ENCODE data around the gene NOP53.
"Not testable (repeated sequence)": the region's sequence is repeated elsewhere in the genome, so short reads cannot be mapped to it uniquely, and the experiment has no call there.

Gene NOP53

DNA sequence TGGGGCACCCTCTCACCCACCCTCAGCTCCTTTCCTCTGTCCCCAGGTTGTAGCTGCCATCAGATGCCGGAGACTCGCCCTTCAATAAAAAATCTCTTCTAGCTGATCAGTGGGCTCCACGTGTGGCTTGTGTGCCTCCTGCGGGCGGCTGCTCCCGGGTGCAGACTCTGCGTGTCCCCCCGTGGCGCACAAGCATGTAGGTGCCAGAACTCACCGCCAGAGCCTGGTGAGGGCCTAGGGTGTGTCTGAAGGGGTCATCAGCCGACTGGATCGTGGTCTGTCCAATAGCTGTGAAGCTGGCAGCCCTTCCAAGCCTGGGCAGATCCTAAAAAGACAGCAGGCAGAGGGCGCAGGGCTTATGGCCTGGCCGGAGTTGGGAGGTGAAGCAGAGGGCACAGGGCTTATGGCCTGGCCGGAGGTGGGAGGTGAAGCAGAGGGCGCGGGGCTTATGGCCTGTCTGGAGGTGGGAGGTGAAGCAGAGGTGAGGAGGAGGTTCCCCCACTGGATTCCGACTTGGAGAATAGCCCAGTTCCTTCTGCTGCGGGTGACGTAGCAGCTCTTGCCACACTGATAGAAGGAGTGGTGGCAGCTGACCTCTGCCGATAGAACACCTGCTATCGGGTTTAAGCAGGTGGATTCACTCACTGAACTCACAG, 11.7 kb downstream of the NOP53 start:
- no peaks in the 10 kb centered on the region for H3K9me3 ChIP-seq (ENCODE audit: low read length)
- H3K4me3 ChIP-seq (ENCODE audit: low read depth in 1 of 2, low read length in 2 of 2): no peak overlapping the region
- no peak overlapping the region for H3K9ac ChIP-seq (ENCODE audit: low read length)
- H3K36me3 ChIP-seq (ENCODE audit: insufficient read depth, low read length): peaks cover 60% of the 10 kb centered on the region
- H3K27me3 ChIP-seq (ENCODE audit: control insufficient read depth in 1 of 2, insufficient read depth in 2 of 2, low read length in 2 of 2): no peaks in the 10 kb centered on the region
- no peak overlapping the region for H3K27ac ChIP-seq (ENCODE audit: low read depth, low read length)
- H3K4me1 ChIP-seq (ENCODE audit: insufficient read depth, low read length): no peaks in the 10 kb centered on the region

DNA sequence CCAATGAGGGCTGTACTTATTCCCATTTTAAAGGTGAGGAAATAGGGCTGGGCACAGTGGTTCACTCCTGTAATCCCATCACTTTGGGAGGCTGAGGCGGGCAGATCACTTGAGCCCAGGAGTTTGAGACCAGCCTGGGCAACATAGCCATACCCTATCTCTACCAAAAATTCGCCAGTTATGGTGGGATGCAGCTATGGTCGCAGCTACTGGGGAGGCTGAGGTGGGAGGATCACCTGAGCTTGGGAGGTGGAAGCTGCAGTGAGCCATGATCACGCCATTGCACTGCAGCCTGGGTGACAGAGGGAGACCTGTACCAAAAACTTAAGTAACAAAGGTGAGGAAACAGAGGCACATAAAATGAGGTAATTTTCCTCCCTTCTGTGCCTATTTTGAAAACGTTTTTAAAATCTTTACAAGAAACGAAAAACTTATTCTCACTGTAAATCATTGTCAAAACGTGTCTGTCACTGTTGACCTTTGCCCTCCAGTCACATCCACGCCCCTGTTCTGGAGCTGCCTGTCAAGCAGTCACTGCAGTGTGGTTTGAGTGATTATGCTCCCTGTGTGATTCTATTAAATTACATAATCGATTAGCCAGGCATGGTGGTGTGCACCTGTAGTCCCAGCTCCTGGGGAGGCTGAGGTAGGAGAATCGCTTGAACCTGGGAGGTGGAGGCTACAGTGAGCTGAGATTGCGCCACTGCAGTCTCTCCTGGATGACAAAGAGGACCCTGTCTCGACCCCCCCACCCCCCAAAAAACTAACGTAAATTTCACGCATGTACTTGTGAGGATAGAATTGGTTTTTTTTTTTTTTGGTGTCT, 12.5 kb downstream of the NOP53 start:
- H3K4me3 ChIP-seq (ENCODE audit: low read depth in 1 of 2, low read length in 2 of 2): no peak overlapping the region
- no peak overlapping the region for H3K27ac ChIP-seq (ENCODE audit: low read depth, low read length)
- no peaks in the 10 kb centered on the region for H3K4me1 ChIP-seq (ENCODE audit: insufficient read depth, low read length)
- no peak overlapping the region for H3K9ac ChIP-seq (ENCODE audit: low read length)
- H3K9me3 ChIP-seq (ENCODE audit: low read length): no peaks in the 10 kb centered on the region
- peaks cover 53% of the 10 kb centered on the region for H3K36me3 ChIP-seq (ENCODE audit: insufficient read depth, low read length)
- H3K27me3 ChIP-seq (ENCODE audit: control insufficient read depth in 1 of 2, insufficient read depth in 2 of 2, low read length in 2 of 2): no peaks in the 10 kb centered on the region

DNA sequence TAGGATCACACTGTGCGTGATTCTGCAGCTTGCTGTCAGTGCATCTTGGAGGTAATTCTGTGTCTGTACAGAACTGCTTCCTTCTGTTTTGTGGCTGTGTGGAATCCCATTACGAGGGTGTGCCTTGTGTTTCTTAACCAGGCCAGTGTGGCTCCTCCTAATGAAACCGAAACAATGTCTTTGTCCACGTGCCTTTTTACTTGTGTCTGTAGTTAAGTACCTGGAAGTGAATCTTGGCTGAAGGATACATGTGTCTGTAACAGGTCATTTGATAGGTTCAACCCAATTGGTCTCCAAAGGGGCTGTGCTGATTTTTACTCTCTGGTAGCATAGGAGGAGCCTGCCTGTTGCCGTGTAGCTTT, 13.1 kb downstream of the NOP53 start:
- Histone ChIP-seq H3K27me3 (ENCODE audit: control insufficient read depth in 1 of 2, insufficient read depth in 2 of 2, low read length in 2 of 2) (no peaks in the 10 kb centered on the region), H3K27ac (ENCODE audit: low read depth, low read length) (no peak overlapping the region), H3K36me3 (ENCODE audit: insufficient read depth, low read length) (peaks cover 47% of the 10 kb centered on the region), H3K4me1 (ENCODE audit: insufficient read depth, low read length) (no peaks in the 10 kb centered on the region), H3K4me3 (ENCODE audit: low read depth in 1 of 2, low read length in 2 of 2) (no peak overlapping the region), H3K9ac (ENCODE audit: low read length) (no peak overlapping the region), H3K9me3 (ENCODE audit: low read length) (no peaks in the 10 kb centered on the region)

DNA sequence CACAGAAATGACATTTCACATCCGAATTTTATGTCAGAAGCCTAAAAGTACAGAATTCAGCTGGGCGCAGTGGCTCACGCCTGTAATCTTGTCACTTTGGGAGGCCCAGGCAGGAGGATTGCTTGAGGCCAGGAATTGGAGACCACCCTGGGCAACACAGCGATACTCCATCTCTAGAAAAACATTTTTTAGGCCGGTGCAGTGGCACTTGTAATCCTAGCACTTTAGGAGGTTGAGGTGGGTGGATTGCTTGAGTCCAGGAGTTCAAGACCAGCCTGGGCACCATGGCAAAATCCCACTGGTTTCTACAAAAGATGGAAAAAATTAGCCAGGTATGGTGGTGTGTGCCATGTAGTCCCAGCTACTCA, 15.3 kb downstream of the NOP53 start:
- peaks cover 37% of the 10 kb centered on the region for H3K36me3 ChIP-seq (ENCODE audit: insufficient read depth, low read length)
- no peak overlapping the region for H3K4me3 ChIP-seq (ENCODE audit: low read depth in 1 of 2, low read length in 2 of 2)
- no peak overlapping the region for H3K27ac ChIP-seq (ENCODE audit: low read depth, low read length)
- no peaks in the 10 kb centered on the region for H3K9me3 ChIP-seq (ENCODE audit: low read length)
- H3K9ac ChIP-seq (ENCODE audit: low read length): no peak overlapping the region
- no peaks in the 10 kb centered on the region for H3K4me1 ChIP-seq (ENCODE audit: insufficient read depth, low read length)
- H3K27me3 ChIP-seq (ENCODE audit: control insufficient read depth in 1 of 2, insufficient read depth in 2 of 2, low read length in 2 of 2): no peaks in the 10 kb centered on the region

DNA sequence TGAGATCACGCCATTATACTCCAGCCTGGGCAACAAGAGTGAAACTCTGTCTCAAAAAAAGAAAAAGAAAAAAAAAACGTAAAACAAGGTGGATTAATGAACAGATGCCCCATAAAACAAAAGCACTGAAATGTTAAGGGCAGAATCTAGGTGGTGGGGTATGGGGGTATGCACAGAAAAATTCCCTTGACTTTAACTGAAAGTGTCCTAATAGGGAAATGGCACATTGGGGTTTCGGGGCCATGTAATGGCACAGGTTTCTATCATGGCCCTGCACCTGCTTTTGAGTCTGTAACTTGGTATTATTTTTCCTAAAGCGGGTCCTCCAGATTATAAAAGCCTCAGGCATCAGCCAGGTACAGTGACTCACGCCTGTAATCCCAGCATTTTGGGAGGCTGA, 16.2 kb downstream of the NOP53 start:
- Histone ChIP-seq H3K27ac (ENCODE audit: low read depth, low read length) (no peak overlapping the region), H3K9me3 (ENCODE audit: low read length) (no peaks in the 10 kb centered on the region), H3K4me3 (ENCODE audit: low read depth in 1 of 2, low read length in 2 of 2) (no peak overlapping the region), H3K4me1 (ENCODE audit: insufficient read depth, low read length) (no peaks in the 10 kb centered on the region), H3K36me3 (ENCODE audit: insufficient read depth, low read length) (peaks cover 27% of the 10 kb centered on the region), H3K27me3 (ENCODE audit: control insufficient read depth in 1 of 2, insufficient read depth in 2 of 2, low read length in 2 of 2) (no peaks in the 10 kb centered on the region), H3K9ac (ENCODE audit: low read length) (no peak overlapping the region)

DNA sequence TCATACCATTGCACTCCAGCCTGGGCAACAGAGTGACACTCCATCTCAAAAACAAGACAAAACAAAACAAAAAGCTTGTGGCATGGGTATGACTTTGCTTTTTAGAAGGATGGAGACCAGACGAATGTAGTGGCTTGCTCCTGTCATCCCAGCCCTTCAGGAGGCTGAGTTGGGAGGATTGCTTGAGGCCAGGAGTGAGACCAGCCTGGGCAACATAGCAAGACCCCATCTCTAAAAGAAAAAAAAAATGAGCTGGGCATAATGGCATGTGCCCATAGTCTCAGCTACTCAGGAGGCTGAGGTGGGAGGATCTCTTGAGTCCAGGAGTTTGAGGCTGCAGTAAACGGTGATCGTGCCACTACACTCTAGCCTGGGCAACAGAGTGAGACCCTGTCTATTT, 16.8 kb downstream of the NOP53 start:
- Histone ChIP-seq H3K9me3 (ENCODE audit: low read length) (no peaks in the 10 kb centered on the region), H3K4me3 (ENCODE audit: low read depth in 1 of 2, low read length in 2 of 2) (no peak overlapping the region), H3K27ac (ENCODE audit: low read depth, low read length) (no peak overlapping the region)

DNA sequence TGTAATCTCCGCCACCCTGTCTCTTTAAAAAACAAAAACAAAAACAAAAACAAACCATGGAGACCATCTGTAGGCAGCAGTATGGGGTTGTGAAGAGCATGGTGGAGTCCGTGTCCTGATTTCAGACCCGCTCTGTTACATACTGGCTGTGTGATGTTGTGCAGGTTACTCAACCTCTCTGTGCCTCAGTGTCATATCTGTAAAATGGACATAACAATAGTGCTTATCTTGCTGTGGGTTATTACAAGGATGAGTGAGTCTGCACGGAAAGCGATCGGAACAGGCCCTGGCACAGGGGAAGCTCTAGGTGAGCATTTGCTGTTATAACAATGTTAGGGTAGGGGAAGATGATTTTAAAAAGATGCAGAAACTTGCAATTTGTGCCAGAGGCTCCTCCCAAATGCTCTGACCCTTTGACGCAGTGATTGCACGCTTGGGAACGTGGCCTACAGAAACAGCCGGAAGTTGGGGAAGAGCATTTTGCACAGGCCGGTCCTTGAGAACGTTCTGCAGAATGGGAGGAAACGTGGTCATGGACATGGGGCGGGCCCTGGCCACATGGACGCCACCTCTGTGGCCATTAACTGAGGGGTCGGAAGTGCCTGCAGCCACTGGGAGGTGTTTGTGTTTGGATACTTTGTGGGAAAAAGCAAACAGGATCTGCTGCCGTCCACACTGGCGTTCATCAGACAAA, 17.4 kb downstream of the NOP53 start:
- H3K27me3 ChIP-seq (ENCODE audit: control insufficient read depth in 1 of 2, insufficient read depth in 2 of 2, low read length in 2 of 2): no peaks in the 10 kb centered on the region
- H3K27ac ChIP-seq (ENCODE audit: low read depth, low read length): no peak overlapping the region
- H3K36me3 ChIP-seq (ENCODE audit: insufficient read depth, low read length): peaks cover 16% of the 10 kb centered on the region
- no peaks in the 10 kb centered on the region for H3K4me1 ChIP-seq (ENCODE audit: insufficient read depth, low read length)
- no peaks in the 10 kb centered on the region for H3K9me3 ChIP-seq (ENCODE audit: low read length)
- H3K9ac ChIP-seq (ENCODE audit: low read length): no peak overlapping the region
- H3K4me3 ChIP-seq (ENCODE audit: low read depth in 1 of 2, low read length in 2 of 2): no peak overlapping the region

More for the DNA sequence above, 16.8 kb downstream of the NOP53 start:
- Histone ChIP-seq H3K4me1 (ENCODE audit: insufficient read depth, low read length) (no peaks in the 10 kb centered on the region), H3K27me3 (ENCODE audit: control insufficient read depth in 1 of 2, insufficient read depth in 2 of 2, low read length in 2 of 2) (no peaks in the 10 kb centered on the region), H3K36me3 (ENCODE audit: insufficient read depth, low read length) (peaks cover 22% of the 10 kb centered on the region), H3K9ac (ENCODE audit: low read length) (no peak overlapping the region)

DNA sequence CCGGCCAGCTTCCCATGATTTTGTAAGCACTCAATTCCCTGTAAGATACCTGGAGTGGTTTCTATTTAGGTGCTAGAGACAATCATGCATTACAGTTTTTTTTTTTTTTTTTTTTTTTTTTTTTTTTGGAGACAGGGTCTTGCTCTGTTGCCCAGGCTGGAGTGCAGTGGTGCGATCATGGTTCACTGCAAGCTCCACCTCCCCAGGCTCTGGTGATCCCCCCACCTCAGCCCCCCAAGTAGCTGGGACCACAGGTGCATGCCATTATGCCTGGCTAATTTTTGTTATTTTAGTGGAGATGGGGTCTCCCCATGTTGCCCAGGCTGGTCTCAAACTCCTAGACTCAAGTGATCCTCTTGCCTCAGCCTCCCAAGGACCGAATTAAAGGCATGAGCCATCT, 19.4 kb downstream of the NOP53 start:
- H3K9ac ChIP-seq (ENCODE audit: low read length); H3K36me3 ChIP-seq (ENCODE audit: insufficient read depth, low read length); H3K9me3 ChIP-seq (ENCODE audit: low read length); H3K27ac ChIP-seq (ENCODE audit: low read depth, low read length); H3K4me1 ChIP-seq (ENCODE audit: insufficient read depth, low read length); H3K4me3 ChIP-seq (ENCODE audit: low read depth in 1 of 2, low read length in 2 of 2); H3K27me3 ChIP-seq (ENCODE audit: control insufficient read depth in 1 of 2, insufficient read depth in 2 of 2, low read length in 2 of 2): not testable (repeated sequence)

DNA sequence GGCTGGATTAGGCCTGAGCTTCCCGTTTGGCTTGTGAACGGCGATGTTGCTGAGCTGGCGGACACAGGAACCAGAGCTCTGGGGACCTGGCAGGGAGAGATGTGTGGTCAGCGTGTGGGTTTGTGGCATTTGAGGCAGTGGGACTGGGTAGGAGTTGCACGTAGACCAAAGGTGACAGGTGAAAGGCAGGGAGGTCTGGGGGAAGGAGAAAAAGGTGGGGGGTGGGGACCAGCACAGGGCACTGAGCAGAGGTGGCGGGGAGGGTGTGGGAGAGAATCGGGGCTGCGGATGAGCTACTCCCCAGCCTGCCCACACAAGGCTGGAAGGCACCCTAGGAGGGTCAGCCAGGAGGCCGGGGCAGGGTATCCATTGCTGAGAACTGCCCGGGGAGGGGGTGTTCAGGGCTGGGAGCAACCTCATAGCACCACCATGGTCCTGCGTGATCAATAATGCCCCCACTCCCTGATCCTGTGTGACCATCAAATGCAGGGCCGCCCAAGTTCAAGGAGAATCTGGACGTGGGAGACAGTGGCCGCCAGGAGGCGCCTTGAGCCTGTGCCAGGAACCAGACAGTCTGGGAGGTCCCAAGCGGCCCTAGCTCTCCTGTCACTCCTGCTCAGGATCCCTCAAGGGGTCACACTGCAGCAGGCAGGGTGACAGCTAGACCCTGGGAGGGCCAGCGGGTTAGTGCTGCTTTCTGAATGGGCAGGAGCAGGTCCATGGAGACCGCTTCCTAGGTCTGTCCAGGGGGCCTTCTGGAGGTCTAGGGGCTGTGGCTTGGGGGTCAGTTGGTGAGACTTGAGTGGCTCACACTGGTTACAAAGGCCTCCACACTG, 20.4 kb downstream of the NOP53 start:
- Histone ChIP-seq H3K4me3 (ENCODE audit: low read depth in 1 of 2, low read length in 2 of 2) (no peak overlapping the region), H3K4me1 (ENCODE audit: insufficient read depth, low read length) (no peaks in the 10 kb centered on the region), H3K9me3 (ENCODE audit: low read length) (no peaks in the 10 kb centered on the region), H3K27me3 (ENCODE audit: control insufficient read depth in 1 of 2, insufficient read depth in 2 of 2, low read length in 2 of 2) (no peaks in the 10 kb centered on the region), H3K9ac (ENCODE audit: low read length) (no peak overlapping the region), H3K36me3 (ENCODE audit: insufficient read depth, low read length) (no peaks in the 10 kb centered on the region), H3K27ac (ENCODE audit: low read depth, low read length) (no peak overlapping the region)

DNA sequence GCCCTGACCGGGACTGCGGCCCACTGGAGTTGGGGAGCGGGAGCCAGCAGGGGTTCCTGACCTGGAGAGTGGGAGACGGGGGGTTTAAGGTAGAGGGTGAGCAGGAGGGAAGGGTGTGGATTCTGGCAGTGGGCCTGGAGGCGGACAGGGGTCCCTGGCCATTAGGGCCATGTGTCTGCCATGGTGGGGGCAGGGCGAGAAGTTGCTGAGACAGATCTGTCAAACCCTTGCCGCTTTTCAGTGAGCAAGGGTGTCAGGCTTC, 20.9 kb downstream of the NOP53 start:
- H3K9me3 ChIP-seq (ENCODE audit: low read length): no peaks in the 10 kb centered on the region
- no peaks in the 10 kb centered on the region for H3K36me3 ChIP-seq (ENCODE audit: insufficient read depth, low read length)
- H3K4me3 ChIP-seq (ENCODE audit: low read depth in 1 of 2, low read length in 2 of 2): no peak overlapping the region
- H3K27me3 ChIP-seq (ENCODE audit: control insufficient read depth in 1 of 2, insufficient read depth in 2 of 2, low read length in 2 of 2): no peaks in the 10 kb centered on the region
- no peak overlapping the region for H3K27ac ChIP-seq (ENCODE audit: low read depth, low read length)
- H3K4me1 ChIP-seq (ENCODE audit: insufficient read depth, low read length): no peaks in the 10 kb centered on the region
- no peak overlapping the region for H3K9ac ChIP-seq (ENCODE audit: low read length)

DNA sequence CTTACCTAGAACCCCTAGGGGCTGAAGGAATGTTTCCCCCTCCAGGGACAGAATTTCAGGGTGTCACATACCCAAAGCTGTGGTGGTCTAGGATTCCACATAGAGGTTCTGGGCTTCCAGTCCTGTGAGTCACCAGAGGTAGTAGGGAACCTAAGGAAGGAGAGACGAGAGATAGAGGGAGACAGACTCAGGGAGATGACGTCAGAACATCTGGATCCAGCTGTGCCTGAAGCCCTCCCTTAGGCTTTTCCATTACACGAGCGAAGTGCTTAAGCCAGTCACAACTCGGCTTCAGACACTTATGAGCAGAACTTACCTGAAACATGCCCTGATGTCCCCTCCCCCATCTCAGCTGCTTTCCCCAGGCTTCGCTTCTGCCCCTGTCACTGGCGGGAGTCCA, 21.3 kb downstream of the NOP53 start:
- no peaks in the 10 kb centered on the region for H3K36me3 ChIP-seq (ENCODE audit: insufficient read depth, low read length)
- no peaks in the 10 kb centered on the region for H3K27me3 ChIP-seq (ENCODE audit: control insufficient read depth in 1 of 2, insufficient read depth in 2 of 2, low read length in 2 of 2)
- no peak overlapping the region for H3K9ac ChIP-seq (ENCODE audit: low read length)
- H3K4me3 ChIP-seq (ENCODE audit: low read depth in 1 of 2, low read length in 2 of 2): no peak overlapping the region
- H3K27ac ChIP-seq (ENCODE audit: low read depth, low read length): no peak overlapping the region
- no peaks in the 10 kb centered on the region for H3K4me1 ChIP-seq (ENCODE audit: insufficient read depth, low read length)
- no peaks in the 10 kb centered on the region for H3K9me3 ChIP-seq (ENCODE audit: low read length)

Measured in muscle layer of colon (tissue), 2 donors.